ENCODE results near the gene MUC21.
"Not testable (repeated sequence)": the region's sequence is repeated elsewhere in the genome, so short reads cannot be mapped to it uniquely, and the experiment has no call there.

MUC21 gene

DNA sequence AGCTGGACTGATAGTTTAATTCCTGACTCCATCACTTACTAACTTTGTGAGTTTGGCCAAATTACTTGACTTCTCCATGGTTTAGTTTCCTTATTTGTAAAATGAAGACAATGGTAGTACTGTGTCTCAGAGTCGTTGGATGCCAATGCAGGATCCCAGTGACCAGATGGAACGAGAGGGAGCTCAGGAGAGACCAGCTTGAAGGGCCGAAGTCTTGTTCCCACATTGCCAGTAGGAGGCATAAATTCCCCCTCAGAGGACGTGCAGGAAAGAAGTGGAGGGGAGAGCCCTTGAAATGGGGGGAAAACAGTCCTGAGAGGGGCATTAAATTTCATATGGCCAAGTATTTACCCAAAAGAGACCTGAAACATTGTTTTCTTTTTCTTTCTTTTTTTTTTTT is 24.6 kb downstream of the MUC21 start:
- DNase-seq (ENCODE audit: low spot score): peak; percentile 58

DNA sequence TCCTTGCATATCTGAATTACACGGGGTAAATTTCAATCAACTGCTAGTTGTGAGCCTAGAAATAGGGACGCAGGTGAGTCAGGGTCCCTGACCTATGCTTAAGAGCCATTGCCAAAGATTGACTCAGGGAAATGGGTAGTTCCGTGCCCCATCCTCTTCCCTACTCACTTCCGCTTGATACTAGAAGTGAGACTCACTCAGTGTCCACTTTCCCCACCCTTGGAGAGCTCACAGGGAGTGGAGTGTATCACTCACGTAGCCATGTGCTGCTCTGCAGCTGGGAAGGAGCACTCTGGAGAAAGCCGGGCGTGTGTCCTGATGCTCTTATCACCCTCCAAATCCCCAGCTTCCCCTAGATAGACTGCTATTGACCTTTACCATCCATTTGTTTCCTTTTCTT is 26.2 kb downstream of the MUC21 start:
- no peak for DNase-seq (ENCODE audit: low spot score)

DNA sequence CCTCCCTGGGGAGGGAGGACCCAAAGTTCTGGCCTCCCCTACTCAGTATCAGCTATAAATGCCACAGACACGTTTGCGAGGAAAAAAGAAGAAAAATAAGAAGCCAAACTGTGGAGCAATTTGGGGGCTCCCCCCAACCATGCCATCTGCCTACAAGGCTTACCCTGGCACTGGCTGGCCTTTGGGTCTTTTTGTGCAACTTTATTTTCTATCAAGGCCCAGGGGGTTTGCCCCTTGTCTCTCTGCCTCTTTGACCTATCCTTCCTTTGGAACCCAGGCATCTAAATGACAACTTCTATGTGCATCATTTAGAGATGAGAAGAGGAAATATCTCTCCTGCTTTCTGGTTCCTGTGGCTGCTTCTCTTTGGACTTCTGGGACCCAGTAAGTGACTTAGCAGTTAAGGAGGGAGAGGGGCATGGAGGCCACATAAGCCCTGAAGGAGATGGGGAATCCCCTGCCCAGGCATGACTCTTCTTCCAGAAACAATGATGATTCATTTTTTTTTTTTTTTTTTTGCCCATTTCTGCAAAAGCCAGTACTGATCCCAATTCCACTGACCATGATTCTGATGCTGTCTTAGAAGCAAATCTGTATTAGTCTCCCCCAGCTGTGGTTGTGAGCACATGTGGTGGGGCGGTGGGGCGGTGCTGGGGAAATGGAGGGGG is 27.0 kb downstream of the MUC21 start, which contains the start of gene MUC22:
TSS of gene MUC22 (plus strand) at position 82 of the 668 bp plus-strand sequence. CDS start at position 315, 233 bp downstream.
- no peak for DNase-seq (ENCODE audit: low spot score)

DNA sequence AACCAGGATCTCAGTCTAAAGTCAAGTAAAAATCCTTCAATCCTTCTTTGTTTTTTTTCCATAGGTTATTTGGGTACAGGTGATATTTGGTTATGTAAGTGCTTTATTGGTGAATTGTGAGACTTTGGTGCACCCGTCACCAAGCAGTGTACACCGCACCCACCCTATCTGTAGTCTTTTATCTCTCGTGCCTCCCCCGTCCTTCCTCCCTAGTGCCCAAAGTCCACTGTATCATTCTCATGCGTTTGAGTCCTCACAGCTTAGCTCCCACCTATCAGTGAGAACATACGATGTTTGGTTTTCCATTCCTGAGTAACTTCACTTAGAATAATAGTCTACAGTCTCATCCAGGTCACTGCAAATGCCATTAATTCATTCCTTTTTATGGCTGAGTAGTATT is 27.6 kb downstream of the MUC21 start:
- no peak for DNase-seq (ENCODE audit: low spot score)

DNA sequence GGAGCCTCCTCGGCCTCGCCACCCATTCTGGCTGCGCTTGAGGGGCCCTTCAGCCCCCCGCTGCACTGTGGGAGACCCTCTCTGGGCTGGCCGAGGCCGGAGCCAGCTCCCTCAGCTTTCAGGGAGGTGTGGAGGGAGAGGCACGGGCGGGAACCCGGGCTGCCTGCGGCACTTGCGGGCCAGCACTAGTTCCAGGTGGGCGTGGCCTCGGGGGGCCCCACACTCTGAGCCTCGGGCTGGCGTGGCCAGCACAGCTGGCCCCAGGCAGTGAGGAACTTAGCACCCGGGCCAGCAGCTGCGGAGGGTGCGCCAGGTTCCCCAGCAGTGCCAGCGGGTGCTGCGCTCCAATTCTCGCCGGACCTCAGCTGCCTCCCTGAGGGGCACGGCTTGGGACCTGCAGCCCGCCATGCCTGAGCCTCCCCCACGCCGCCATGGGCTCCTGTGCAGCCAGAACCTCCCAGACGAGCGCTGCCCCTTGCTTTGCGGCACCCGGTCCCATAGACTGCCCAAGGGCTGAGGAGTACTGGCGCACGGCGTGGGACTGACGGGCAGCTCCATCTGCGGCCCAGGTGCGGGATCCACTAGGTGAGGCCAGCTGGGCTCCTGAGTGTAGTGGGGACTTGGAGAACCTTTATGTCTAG is 33.3 kb downstream of the MUC21 start:
- no peak for DNase-seq (ENCODE audit: low spot score)

DNA sequence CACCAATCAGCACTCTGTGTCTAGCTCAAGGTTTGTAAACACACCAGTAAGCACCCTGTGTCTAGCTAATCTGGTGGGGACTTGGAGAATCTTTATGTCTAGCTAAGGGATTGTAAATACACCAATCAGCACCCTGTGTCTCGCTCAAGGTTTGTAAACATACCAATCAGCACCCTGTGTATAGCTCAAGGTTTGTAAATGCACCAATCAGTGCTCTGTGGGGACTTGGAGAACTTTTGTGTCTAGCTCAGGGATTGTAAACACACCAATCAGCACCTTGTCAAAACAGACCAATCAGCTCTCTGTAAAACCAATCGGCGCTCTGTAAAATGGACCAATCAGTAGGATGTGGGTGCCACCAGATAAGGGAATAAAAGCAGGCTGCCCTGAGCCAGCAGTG is 33.9 kb downstream of the MUC21 start:
- DNase-seq (ENCODE audit: low spot score): not testable (repeated sequence)

DNA sequence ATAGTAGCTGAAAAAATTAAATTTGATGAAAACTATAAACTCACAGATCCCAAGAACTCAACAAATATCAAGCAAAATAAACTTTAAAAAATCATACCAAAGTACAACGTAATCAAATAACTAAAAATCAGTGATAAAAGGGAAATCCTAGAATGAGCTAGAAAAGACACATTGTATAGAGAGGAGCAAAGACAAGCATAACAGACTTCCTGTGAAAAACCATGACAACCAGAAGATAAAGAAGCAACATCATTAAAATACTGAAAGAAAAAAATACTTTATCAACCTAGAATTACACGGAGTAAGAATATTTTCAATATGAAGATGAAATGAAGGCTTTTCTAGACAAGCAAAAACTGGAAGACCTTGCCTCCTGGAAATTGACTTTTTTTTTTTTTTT is 36.5 kb downstream of the MUC21 start:
- peak; percentile 70 for DNase-seq (ENCODE audit: low spot score)

DNA sequence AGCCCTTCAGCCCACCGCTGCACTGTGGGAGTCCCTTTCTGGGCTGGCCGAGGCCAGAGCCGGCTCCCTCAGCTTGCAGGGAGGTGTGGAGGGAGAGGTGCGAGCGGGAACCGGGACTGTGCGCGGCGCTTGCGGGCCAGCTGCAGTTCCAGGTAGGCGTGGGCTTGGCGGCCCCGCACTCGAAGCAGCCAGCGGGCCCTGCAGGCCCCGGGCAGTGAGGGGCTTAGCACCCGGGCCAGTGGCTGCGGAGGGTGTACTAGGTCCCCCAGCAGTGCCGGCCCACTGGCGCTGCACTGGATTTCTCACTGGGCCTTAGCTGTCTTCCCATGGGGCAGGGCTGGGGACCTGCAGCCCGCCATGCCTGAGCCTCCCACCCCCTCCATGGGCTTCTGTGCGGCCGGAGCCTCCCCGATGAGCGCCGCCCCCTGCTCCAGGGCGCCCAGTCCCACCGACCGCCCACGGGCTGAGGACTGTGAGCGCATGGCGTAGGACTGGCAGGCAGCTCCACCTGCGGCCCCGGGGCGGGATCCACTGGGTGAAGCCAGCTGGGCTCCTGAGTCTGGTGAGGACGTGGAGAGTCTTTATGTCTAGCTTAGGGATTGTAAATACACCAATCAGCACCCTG is 37.2 kb downstream of the MUC21 start:
- DNase-seq (ENCODE audit: low spot score): not testable (repeated sequence)

DNA sequence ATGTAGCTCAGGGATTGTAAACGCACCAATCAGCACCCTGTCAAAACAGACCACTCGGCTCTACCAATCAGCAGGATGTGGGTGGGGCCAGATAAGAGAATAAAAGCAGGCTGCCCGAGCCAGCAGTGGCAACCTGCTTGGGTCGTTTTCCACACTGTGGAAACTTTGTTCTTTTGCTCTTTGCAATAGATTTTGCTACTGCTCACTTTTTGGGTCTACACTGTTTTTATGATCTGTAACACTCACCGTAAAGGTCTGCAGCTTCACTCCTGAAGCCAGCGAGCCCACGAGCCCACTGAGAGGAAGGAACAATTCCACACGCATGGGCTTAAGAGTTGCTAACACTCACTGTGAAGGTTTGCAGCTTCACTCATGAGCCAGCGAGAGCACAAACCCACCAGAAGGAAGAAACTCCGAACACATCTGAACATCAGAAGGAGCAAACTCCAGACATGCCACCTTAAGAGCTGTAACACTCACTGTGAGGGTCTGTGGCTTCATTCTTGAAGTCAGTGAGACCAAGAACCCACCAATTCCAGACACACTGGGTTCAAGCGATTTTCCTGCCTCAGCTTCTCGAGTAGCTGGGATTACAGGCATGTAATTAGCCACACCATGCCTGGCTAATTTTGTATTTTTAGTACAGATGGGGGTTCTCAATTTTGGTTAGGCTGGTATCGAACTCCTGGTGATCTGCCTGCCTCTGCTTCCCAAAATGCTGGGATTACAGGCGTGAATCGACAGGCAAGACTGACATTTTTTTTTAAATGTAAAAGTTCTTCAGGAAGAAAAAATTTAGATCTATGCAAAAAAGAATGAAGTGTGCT is 38.4 kb downstream of the MUC21 start:
- DNase-seq (ENCODE audit: low spot score): not testable (repeated sequence)

DNA sequence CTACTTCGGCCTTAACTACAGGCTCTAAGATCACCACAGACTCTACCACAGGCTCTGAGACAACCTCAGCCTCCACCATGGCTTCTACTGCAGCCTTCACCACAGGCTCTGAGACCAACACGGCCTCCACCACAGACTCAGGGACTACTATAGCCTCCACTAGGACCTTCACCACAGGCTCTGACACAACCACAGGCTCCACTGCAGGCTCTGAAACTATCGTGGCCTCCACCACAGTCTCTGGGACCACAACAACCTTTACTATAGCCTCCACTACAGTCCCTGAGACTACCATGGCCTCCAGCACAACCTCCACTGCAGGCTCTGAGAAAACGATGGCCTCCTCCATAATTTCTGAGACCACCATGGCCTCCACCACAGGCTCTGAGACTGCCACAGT is 42.1 kb downstream of the MUC21 start:
- no peak for DNase-seq (ENCODE audit: low spot score)

DNA sequence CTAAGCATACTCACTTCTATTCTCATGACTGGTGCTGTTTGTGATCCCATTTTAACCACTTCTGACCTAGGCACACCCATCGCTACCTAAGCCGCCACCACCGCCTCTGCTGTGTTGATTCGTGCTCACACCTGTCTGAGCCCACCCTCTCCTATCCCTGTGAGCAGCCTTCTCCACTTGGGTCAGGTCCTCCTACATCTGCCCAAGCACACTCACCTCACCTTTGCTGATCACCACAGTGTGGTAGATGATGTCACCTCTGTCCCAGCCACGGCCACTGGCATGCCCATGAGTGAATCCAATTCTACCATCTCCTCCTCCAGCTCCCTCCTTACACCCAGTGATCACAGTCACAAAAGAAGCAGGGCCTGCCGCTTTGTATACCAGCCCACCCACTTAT is 47.6 kb downstream of the MUC21 start:
- DNase-seq (ENCODE audit: low spot score): no peak

DNA sequence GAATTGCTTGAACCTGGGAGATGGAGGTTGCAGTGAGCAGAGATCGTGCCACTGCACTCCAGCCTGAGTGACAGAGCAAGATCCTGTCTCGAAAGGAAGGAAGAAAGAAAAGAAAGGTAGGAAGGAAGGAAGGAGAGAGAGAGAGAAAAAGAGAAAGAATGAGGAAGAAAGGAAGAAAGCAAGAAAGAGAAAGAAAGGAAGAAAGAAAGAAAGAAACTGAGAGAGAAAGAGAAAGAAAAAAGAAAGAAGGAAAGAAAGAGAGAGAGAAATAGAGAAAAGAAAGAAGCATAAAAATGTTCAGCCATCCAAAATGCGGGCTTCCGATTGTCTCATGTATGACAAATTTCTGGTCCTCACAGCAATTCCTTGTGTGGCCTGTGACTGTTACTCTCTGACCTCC is 49.6 kb downstream of the MUC21 start:
- no peak for DNase-seq (ENCODE audit: low spot score)

DNA sequence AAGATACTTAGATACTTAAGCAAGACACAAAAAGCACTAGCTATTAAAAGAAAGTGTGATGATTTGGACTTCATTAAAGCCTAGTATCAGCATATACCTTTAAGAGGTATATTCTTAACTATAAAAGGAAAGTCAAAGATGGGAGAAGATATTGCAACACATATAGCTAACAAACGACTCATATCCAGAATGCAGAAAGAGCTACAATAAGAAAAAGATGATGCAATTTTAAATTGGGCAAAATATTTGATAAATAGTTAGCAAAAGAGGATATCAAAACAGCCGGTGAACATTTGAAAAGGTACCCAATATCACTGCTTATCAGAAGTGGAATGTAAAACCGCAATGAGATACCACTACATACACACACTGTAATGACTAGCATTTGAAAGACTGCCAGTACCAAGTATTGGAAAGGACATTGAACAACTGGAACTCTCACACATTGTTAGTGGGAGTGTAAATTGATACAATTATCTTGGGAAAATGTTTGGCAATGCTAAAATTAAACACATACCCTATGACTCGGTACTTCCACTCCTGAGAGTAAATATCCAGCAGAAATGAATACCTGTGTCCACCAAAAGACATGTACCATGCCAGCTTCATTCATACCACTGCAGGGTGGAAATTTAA is 52.5 kb downstream of the MUC21 start:
- no peak for DNase-seq (ENCODE audit: low spot score)

DNA sequence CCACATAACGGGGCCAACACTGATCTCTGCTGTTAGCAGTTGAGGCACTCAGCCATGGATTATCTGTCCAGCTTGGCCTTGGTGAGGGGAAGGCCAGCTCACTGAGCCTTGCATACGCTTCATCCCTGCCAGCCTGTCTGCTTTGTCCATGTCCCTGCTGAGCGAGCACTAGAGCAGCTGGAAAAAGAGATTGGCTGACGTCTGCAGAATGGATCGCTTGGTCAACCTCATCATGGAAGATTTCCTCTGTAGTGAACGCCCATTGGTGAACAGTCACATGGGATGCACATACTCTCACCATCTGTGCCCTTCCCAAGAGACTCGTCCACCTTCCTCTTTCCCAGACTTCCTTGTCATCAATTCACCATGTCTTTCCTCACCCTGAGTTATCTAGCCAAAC is 53.7 kb downstream of the MUC21 start:
- no peak for DNase-seq (ENCODE audit: low spot score)

DNA sequence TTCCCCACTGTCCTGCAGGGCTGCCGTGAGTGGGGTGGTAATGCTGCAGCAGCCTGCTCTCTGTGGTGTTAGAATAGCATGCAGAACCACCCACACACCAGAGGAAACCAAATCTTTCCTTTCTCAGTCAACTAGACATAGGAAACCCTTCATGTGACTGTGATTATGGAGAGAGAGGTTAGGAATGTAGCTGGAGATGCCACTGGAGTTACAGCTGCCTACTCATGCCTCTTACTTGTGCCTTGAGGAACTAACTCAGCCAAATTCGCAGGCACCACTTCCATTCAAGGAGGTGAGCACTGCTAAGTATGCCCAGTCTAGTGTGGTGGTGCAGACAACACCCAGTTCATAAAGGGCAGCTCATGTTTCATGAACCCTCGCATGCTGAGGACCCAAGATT is 54.2 kb downstream of the MUC21 start:
- DNase-seq (ENCODE audit: low spot score): peak; percentile 62

DNA sequence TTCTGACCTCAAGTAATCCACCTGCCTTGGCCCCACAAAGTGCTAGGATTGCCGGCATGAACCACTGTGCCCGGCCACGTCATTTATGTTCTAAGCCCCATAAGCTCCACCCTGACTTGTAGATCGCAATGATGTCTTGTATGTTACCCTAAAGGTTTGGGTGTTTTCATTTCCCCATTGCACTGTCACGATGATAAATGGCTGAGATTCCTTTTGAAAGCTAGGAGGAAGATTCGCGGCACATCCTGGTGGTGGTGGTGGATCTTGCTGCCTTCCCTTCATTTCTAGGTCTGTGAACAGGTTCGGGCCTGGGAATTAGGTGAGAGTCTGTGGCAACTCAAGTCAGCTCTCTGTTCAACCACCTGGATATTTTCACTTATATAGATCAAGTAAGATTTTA is 55.0 kb downstream of the MUC21 start:
- DNase-seq (ENCODE audit: low spot score): no peak

Data from COLO829 (cell line).